CD4-positive, alpha-beta T cell (primary cell): ENCODE measurements around the gene CRABP1. TPM values are rescaled to one million over a fixed set of nuclear protein-coding genes. Genes with fewer than 3 reads are reported as not detected.

Experiments
- ATAC-seq: fragments of 200-7000 bp; cut with Tn5 transposase; one replicate; pipeline ENCODE4 v1.10.0; 2022; ENCODE audit warnings: mild to moderate bottlenecking; ENCODE audit not compliant: poor library complexity
- CTCF ChIA-PET: fragments of 350-600 bp; sonication (Branson Sonifier 250); formaldehyde crosslinking; loops from one replicate; lab custom pipeline; 2021; ENCODE audit warnings: antibody characterized with exemption, inconsistent platforms; lab: Charles Lee
- POLR2A ChIA-PET: fragments of 350-600 bp; sonication (Branson Sonifier 250); formaldehyde crosslinking; loops from one replicate; lab custom pipeline; 2021; ENCODE audit warnings: antibody characterized with exemption, inconsistent platforms; lab: Charles Lee
- DNase-seq, 14 experiments: peaks; one replicate each; pipeline ENCODE4 v3.0.0-alpha.2; 2013 to 2020; ENCODE audit warnings: mixed read lengths in 2 of 14
- H3K27ac ChIP-seq, 2 donors: one replicate each; pipeline versions ENCODE4 v1.5.1 to v1.7.0; 2013; ENCODE audit warnings: low read length in 2 of 2, low read depth in 1 of 2, mild to moderate bottlenecking in 1 of 2
- H3K27me3 ChIP-seq, 2 experiments: 1 replicate in 1 of 2; 2 replicates in 1 of 2; pipeline versions ENCODE4 v1.6.1 to v1.7.0; 2013; ENCODE audit warnings: low read length in 2 of 2, control low read depth in 1 of 2, mild to moderate bottlenecking in 1 of 2, moderate library complexity in 1 of 2; ENCODE audit not compliant: insufficient read depth in 2 of 2, control insufficient read depth in 1 of 2
- H3K36me3 ChIP-seq: one replicate; pipeline ENCODE4 v1.6.1; 2013; ENCODE audit warnings: low read length, control low read depth; ENCODE audit not compliant: insufficient read depth
- H3K4me1 ChIP-seq: one replicate; pipeline ENCODE4 v1.6.1; 2013; ENCODE audit warnings: low read length, control low read depth; ENCODE audit not compliant: insufficient read depth
- H3K4me3 ChIP-seq: one replicate; pipeline ENCODE4 v1.5.1; 2013; ENCODE audit warnings: mild to moderate bottlenecking, low read length, moderate library complexity
- H3K9me3 ChIP-seq, 2 experiments: 1 replicate in 1 of 2; 2 replicates in 1 of 2; pipeline versions ENCODE4 v1.6.1 to v1.7.0; 2013; ENCODE audit warnings: low read length in 2 of 2, mild to moderate bottlenecking in 2 of 2, control low read depth in 1 of 2, moderate library complexity in 1 of 2; ENCODE audit not compliant: control insufficient read depth in 1 of 2, insufficient read depth in 1 of 2
- H3K27ac Mint-ChIP-seq: one replicate; pipeline ENCODE4 v1.8.0; 2020; ENCODE audit warnings: mixed read lengths
- H3K27me3 Mint-ChIP-seq: one replicate; pipeline ENCODE4 v1.8.0; 2021; ENCODE audit warnings: mixed read lengths
- H3K36me3 Mint-ChIP-seq: one replicate; pipeline ENCODE4 v1.8.0; 2021; ENCODE audit warnings: low read depth, mixed read lengths
- H3K4me1 Mint-ChIP-seq: one replicate; pipeline ENCODE4 v1.8.0; 2021; ENCODE audit warnings: low read depth, mixed read lengths
- H3K4me3 Mint-ChIP-seq: one replicate; pipeline ENCODE4 v1.8.0; 2020; ENCODE audit warnings: mild to moderate bottlenecking, mixed read lengths
- H3K9me3 Mint-ChIP-seq: one replicate; pipeline ENCODE4 v1.8.0; 2020; ENCODE audit warnings: mixed read lengths
- CTCF ChIP-seq: fragments of 200-600 bp; IDR thresholded peaks from one replicate; pipeline ENCODE4 v1.8.0; 2022; ENCODE audit warnings: antibody characterized with exemption, mild to moderate bottlenecking
- intact Hi-C, 2 experiments: fragments of 100-400 bp; cut with DNase I in 1 of 2; cut with micrococcal nuclease in 1 of 2; formaldehyde crosslinking; loops; one replicate each; pipeline versions ENCODE4 v1.15.1 to v1.9.0; 2023 to 2025; cut with DNase I, micrococcal nuclease
- total RNA-seq, 174 experiments: library from RNA in 2 of 174; stranded (reverse) in 2 of 174; gene quantifications; one replicate each; pipeline ENCODE4 v1.2.3 and lab custom pipeline; 2021 to 2026

Gene CRABP1
- total RNA-seq, 2 experiments from 2014 or later, result not detected

DNA sequence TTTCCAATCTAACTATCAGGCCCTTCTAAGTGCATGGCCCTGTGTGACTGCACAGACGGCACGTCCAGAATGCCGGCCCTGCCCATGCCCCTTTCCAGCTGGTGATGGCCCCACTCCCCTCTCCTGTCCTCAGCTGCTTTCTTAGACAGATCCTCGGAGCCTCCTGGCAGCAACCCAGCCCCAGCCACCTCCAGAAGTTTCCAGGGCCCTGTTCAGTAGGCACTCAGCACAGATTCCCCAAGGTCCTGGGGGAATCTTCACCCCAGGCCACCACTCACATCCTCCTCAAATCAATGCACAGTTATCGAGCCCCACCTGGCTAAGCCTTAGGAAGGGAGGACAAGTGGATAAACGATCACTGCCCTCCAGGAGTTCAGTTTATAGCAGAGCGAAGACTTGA is 1.4 kb upstream of the CRABP1 start:
- Histone ChIP-seq H3K36me3 (no peaks in the 10 kb centered on the region), H3K27me3 (peaks cover 30 to 57% of the 10 kb centered on the region in 2 experiments), H3K4me3 (no peak overlapping the region), H3K4me1 (peaks cover 7% of the 10 kb centered on the region), H3K9me3 (peaks cover 0 to 17% of the 10 kb centered on the region in 2 experiments), H3K27ac (no peak overlapping the region)
- ATAC-seq (no peak), DNase-seq (no peak)
- intact Hi-C loops, result no loop called here
- CTCF ChIA-PET, result no interaction called here
- POLR2A ChIA-PET, result no interaction called here
- H3K4me3 Mint-ChIP-seq, result no peak overlapping the region
- no peaks in the 10 kb centered on the region for H3K36me3 Mint-ChIP-seq
- H3K9me3 Mint-ChIP-seq, result no peaks in the 10 kb centered on the region
- H3K4me1 Mint-ChIP-seq, result peaks cover 4% of the 10 kb centered on the region
- H3K27ac Mint-ChIP-seq, result no peak overlapping the region
- TF ChIP-seq CTCF, result no peak
- peaks cover 48% of the 10 kb centered on the region for H3K27me3 Mint-ChIP-seq

DNA sequence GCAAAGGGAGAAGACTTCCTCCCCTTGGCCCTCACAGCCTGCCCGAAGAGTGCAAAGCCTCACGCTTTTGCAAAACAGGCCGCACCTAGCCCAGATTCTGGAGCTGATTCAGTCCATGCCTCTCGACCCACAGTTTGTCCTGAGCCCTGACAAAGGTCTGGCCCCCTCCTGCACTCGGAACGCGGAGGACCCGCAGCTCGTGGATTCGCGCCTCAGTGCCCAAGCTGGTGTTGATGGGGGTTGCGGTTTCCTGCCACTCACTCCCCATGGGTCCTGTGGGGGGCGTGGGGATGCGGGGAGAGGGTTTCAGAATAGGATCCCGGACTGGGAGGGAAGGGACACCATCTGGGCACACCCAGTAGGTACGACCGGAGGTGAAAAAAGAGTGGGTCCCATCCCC is 594 bp upstream of the CRABP1 start:
- peaks cover 48% of the 10 kb centered on the region for H3K27me3 Mint-ChIP-seq

DNA sequence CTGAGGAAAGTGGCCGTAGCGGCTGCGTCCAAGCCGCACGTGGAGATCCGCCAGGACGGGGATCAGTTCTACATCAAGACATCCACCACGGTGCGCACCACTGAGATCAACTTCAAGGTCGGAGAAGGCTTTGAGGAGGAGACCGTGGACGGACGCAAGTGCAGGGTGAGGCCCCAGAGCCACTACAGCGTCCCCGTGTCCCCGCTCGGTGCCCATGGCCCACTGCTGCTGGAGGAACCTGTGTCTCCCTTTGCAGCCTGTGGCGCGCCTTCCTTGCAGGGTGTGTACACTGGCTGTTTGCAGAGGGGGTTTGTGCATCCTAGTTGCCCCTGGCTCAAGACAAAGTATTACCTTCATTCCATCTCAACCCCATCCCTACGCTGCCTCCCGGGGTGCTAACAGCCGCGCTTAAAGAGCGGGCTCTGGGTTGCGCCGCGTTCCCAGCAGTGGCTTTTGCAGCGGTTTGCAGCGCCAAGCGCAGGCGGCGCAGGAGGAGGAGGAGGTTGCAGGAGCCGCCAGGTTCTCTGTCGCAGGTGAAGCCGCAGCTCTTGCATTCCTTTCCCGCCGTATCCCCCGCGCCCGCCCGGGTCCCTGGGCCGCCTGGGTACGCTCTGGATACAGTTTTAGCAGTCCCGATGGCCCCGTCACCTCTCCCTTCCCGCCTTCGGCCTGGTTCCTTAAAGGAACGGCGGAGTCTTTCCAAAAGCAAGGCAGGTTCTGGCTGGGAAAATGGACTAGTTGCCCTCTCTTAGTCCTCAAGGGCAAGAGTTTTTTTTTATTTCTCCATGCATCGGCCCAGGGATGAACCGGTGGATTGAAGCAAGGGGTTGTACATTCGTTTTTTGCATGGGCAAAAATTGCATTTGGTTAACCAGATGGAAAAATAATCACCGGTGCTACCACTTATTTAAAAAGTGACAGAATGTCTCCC is 1.2 kb downstream of the CRABP1 start:
- Histone ChIP-seq H3K4me1 (peaks cover 7% of the 10 kb centered on the region), H3K27me3 (peaks cover 30 to 56% of the 10 kb centered on the region in 2 experiments), H3K36me3 (no peaks in the 10 kb centered on the region), H3K27ac (no peak overlapping the region), H3K9me3 (peaks cover 0 to 17% of the 10 kb centered on the region in 2 experiments), H3K4me3 (no peak overlapping the region)
- POLR2A ChIA-PET, result no interaction called here
- no peak for DNase-seq
- CTCF ChIA-PET, result no interaction called here
- Mint-ChIP-seq H3K27me3 (peaks cover 55% of the 10 kb centered on the region), H3K9me3 (no peaks in the 10 kb centered on the region), H3K27ac (no peak overlapping the region), H3K36me3 (no peaks in the 10 kb centered on the region), H3K4me3 (no peak overlapping the region), H3K4me1 (peaks cover 4% of the 10 kb centered on the region)
- ATAC-seq, result no peak
- no peak for TF ChIP-seq CTCF
- intact Hi-C loops, result no loop called here

More for the DNA sequence above, 594 bp upstream of the CRABP1 start:
- CTCF ChIA-PET, result no interaction called here
- Histone ChIP-seq H3K4me1 (peaks cover 7% of the 10 kb centered on the region), H3K4me3 (no peak overlapping the region), H3K27ac (no peak overlapping the region), H3K9me3 (peaks cover 0 to 17% of the 10 kb centered on the region in 2 experiments), H3K36me3 (no peaks in the 10 kb centered on the region), H3K27me3 (peaks cover 30 to 60% of the 10 kb centered on the region in 2 experiments)
- no peaks in the 10 kb centered on the region for H3K36me3 Mint-ChIP-seq
- intact Hi-C loops, result no loop called here
- ATAC-seq, result no peak
- no peak for TF ChIP-seq CTCF
- H3K27ac Mint-ChIP-seq, result no peak overlapping the region
- peaks cover 4% of the 10 kb centered on the region for H3K4me1 Mint-ChIP-seq
- POLR2A ChIA-PET, result no interaction called here
- no peak overlapping the region for H3K4me3 Mint-ChIP-seq
- DNase-seq, result no peak
- H3K9me3 Mint-ChIP-seq, result no peaks in the 10 kb centered on the region
